ENCODE results near the gene DUSP15. TPM values are rescaled to one million over a fixed set of nuclear protein-coding genes. Genes with fewer than 3 reads are reported as not detected.

Gene DUSP15
- total RNA-seq, 1 donor from 2014 or later: 8.4 TPM

DNA sequence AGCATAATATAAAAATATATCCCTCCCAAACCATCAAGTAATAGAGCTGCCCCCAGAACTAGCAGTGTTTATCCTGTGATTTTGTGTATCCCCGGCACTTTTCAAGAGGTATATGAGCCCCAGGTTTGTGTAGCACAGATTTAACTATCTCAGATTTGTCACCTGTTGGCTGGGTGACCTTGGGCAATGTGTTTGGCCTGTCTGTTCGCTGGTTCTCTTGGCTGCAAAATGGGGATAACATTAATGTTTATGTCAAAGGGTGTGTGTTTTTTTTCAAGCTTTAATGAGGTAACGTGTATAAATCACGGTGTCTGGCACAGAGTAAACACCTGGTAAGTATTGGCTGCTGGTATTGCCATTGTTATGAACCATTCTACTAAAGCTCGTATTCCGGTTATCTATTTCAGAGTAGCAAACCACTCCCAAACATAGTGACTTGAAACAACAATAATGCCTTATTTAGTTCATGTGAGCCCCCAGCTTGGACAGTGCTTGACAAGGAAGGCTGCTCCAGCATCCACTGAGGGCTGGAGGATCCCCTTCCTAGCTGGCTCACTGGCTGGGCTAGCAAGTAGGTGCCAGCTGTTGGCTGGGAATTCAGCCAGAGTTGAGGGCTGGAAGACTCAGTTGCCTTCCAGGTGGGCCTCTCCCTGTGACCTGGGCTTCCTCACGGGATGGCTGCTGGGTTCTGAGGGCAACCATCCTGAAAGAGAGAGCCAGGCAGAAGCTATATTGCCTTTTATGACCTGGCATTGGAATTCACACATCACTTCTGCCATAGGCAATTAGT, 45.4 kb upstream of the DUSP15 start:
- Mint-ChIP-seq H3K4me1 (peaks cover 54% of the 10 kb centered on the region), H3K27ac (no peak overlapping the region), H3K27me3 (ENCODE audit: low read depth) (no peaks in the 10 kb centered on the region), H3K4me3 (no peak overlapping the region), H3K36me3 (no peaks in the 10 kb centered on the region), H3K9me3 (no peaks in the 10 kb centered on the region)
- TF ChIP-seq, protein P1, sequence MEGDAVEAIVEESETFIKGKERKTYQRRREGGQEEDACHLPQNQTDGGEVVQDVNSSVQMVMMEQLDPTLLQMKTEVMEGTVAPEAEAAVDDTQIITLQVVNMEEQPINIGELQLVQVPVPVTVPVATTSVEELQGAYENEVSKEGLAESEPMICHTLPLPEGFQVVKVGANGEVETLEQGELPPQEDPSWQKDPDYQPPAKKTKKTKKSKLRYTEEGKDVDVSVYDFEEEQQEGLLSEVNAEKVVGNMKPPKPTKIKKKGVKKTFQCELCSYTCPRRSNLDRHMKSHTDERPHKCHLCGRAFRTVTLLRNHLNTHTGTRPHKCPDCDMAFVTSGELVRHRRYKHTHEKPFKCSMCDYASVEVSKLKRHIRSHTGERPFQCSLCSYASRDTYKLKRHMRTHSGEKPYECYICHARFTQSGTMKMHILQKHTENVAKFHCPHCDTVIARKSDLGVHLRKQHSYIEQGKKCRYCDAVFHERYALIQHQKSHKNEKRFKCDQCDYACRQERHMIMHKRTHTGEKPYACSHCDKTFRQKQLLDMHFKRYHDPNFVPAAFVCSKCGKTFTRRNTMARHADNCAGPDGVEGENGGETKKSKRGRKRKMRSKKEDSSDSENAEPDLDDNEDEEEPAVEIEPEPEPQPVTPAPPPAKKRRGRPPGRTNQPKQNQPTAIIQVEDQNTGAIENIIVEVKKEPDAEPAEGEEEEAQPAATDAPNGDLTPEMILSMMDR (IDR thresholded peaks at IDR 0.05; ENCODE audit: unreplicated experiment): no peak
- no peak for DNase-seq (ENCODE audit: low spot score in 2 of 2, unreplicated experiment in 2 of 2)

DNA sequence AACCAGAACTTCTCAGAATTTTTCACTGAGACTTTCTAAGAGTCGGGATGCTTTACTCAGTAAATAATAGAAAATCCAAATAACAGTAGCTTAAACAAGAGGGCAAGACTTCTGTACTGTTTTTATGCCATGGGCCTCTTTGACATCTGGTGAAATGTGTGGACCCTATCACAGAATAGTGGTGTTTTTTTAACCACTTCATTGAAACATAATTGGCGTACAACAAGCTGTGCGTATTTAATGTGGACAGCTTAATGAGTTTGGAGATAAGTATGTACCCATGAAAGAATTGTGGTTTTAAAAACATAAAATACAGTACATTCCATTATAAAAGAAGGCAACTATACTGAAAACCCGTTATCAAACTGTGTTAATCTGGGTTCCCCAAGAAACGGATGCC, 43.8 kb upstream of the DUSP15 start:
- DNase-seq (ENCODE audit: low spot score in 2 of 2, unreplicated experiment in 2 of 2): no peak
- Mint-ChIP-seq H3K27ac (peak overlapping the region; percentile 68), H3K36me3 (no peaks in the 10 kb centered on the region), H3K9me3 (no peaks in the 10 kb centered on the region), H3K4me1 (peaks cover 45% of the 10 kb centered on the region), H3K4me3 (no peak overlapping the region), H3K27me3 (ENCODE audit: low read depth) (no peaks in the 10 kb centered on the region)
- TF ChIP-seq, protein P1 (IDR thresholded peaks at IDR 0.05; ENCODE audit: unreplicated experiment): no peak

DNA sequence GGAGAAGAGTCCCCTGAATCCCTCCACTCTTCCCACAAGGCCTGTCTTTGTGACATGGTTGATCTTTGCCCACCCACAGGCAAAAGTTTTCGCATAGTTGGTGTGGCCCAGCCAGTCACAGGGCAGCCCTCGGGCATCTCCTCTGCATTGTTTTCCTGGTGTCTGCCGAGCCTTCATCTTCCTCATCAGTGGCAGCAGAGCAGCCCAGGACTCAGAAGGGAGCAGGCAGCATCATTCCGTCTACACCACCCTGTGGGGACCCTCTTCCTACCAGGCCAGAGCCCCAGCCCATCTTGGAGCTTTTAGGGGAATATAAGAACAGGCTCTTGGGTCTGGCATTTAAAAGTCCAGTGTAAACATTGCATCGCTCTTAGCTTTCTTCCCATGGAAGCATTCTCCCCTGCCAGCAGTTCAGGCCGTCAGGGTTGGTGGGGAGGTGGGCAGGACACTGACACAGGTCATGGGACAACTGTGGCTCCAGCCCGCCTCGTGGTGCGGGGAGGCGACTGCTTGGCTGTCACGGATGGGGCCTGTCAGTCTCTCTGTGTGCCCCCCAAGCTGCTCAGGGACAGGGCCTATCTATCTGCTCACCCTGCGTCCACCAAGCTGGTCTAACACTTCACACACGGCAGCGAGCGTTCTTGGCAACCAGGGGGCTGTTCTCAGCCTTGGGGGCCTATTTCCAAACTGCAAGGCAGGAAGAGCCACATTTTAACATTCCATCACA, 43.3 kb upstream of the DUSP15 start:
- no peaks in the 10 kb centered on the region for H3K9me3 Mint-ChIP-seq
- peak overlapping the region; percentile 43 for H3K27ac Mint-ChIP-seq
- TF ChIP-seq, protein P1 (IDR thresholded peaks at IDR 0.05; ENCODE audit: unreplicated experiment): no peak
- H3K4me1 Mint-ChIP-seq: peaks cover 39% of the 10 kb centered on the region
- H3K4me3 Mint-ChIP-seq: no peak overlapping the region
- no peaks in the 10 kb centered on the region for H3K36me3 Mint-ChIP-seq
- peaks cover 3% of the 10 kb centered on the region for H3K27me3 Mint-ChIP-seq (ENCODE audit: low read depth)
- no peak for DNase-seq (ENCODE audit: low spot score in 2 of 2, unreplicated experiment in 2 of 2)

DNA sequence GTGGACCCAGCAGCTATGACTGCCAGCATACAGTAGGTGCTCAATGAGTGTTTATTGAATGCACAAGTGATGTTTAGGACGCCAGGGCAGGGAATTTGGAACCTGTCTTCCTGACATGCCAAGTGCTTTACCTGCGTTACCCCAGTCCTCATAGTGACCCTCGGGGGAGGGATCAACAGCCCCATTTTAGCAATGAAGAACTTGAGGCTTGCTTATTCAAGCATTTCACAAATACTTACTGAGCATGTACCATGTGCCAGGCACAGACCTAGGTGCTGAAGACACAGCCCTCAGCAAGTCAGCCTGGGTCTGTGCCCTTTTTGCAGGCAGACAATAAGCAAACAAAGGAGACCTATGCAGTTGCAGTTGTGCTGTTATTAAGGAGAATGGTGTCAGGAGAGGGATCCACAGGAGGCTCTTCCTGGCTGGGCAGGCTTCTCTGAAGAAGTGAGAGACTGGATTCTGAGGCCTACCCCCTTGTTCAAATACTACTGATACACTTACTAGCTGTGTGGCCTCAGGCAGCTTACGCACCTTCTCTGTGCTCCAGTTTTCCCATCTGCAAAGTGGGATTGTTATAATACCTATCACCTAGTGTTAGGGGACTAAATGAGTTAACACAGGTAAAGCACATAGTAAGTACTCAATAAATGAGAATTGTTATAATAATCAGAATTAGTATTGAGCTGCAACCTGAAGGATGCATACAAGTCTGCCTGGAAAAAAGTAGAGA, 39.9 kb upstream of the DUSP15 start:
- Mint-ChIP-seq H3K9me3 (no peaks in the 10 kb centered on the region), H3K4me3 (no peak overlapping the region), H3K4me1 (peaks cover 21% of the 10 kb centered on the region), H3K27ac (no peak overlapping the region), H3K27me3 (ENCODE audit: low read depth) (peaks cover 4% of the 10 kb centered on the region), H3K36me3 (no peaks in the 10 kb centered on the region)
- TF ChIP-seq, protein P1 (IDR thresholded peaks at IDR 0.05; ENCODE audit: unreplicated experiment): no peak
- DNase-seq (ENCODE audit: low spot score in 2 of 2, unreplicated experiment in 2 of 2): no peak

DNA sequence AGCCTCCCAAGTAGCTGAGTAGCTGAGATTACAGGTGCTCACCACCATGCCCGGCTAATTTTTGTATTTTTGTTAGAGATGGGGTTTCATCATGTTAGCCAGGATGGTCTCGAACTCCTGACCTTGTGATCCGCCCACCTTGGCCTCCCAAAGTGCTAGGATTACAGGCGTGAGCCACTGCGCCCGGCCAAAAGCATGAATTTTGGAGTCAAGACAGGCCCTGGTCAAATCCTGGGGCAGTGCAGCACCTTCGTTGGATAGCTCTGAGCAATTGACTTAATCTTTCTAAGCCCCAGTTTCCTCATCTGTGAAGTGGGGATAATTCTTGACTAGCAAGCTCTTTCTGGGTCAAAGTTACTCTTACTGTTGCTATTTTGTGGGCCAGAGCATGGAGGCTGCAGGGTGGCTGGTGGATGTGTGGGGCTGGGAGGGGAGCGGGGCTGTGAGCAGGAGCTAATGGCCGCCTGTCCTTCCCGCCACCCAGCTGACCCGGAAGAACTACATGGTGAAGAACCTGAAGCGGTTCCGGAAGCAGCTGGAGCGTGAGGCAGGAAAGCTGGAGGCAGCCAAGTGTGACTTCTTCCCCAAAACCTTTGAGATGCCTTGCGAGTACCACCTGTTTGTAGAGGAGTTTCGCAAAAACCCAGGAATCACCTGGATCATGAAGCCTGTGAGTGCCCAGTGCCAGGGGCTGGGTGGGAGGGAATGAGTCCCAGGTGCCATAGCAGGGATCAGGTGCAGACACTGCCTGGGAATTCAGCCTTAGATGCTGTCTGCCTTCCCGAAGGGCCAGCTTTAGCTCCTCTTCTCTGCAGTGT, 39.1 kb upstream of the DUSP15 start:
- Mint-ChIP-seq H3K27me3 (ENCODE audit: low read depth) (peaks cover 4% of the 10 kb centered on the region), H3K9me3 (no peaks in the 10 kb centered on the region), H3K4me3 (no peak overlapping the region), H3K4me1 (peaks cover 15% of the 10 kb centered on the region), H3K36me3 (no peaks in the 10 kb centered on the region), H3K27ac (no peak overlapping the region)
- TF ChIP-seq, protein P1 (IDR thresholded peaks at IDR 0.05; ENCODE audit: unreplicated experiment): no peak
- no peak for DNase-seq (ENCODE audit: low spot score in 2 of 2, unreplicated experiment in 2 of 2)

Measured in mesothelial cell of epicardium (in vitro differentiated cells).